ENCODE measurements around the gene ZNF536. TPM values are rescaled to one million over a fixed set of nuclear protein-coding genes. Genes with fewer than 3 reads are reported as not detected.

Gene ZNF536
- total and polyA plus RNA-seq, 2 donors (not counting 1 experiment from before 2014, with no cell fraction given), result not detected

DNA sequence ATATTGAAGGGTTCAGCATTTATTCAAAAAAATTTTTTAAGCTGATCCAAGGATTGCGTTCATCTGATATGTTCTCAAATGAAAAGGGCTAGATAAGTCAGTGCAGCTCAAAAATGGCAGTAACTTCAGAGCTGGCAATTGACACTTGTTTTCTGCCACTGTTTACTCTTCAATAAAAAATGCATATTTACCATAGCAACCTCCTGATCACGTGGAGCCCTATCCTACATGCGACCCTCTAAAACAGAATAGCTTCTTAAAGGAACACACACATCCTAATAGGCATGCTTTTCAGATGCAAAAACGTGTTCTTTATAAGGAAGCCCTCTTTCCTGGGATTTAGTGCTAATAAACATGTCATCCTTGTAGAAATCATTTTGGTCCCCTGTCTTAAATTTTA lies 150.2 kb downstream of the ZNF536 start:
- H3K4me3 Mint-ChIP-seq, result no peak overlapping the region

DNA sequence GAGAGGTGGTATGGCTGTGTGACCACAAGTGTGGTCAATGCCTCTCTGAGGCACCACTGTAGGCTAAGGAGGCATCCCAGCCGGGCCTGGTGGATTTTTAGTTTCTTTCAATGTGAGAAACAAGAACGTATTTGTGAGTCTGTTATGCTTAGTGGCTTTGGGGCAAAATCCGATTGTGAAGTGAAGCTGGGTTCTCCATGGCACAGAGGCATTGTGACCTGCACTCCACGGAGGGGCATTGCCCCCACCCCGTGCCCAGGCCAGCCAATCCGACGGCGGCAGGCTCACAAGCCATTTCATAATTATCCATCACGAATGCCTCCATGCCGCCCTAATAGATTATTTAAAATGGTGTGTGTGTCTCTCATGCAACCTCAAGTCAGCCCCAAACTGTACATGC lies 151.6 kb downstream of the ZNF536 start:
- H3K4me3 Mint-ChIP-seq, result no peak overlapping the region
- H4K20me1 ChIP-seq (ENCODE audit: control insufficient read depth, insufficient read depth, low read length, poor library complexity, severe bottlenecking), result no peaks in the 10 kb centered on the region
- WGBS (ENCODE audit: insufficient coverage), result 62% methylated on average over 3 of the region's 10 CpGs
- H2AFZ ChIP-seq (ENCODE audit: insufficient read depth, low read depth, low read length, poor library complexity, severe bottlenecking), result no peak overlapping the region
- intact Hi-C loops (cut with micrococcal nuclease), result no loop called here
- H3K4me2 ChIP-seq (replicated peaks; ENCODE audit: low read depth, low read length, poor library complexity, severe bottlenecking), result no peak overlapping the region
- DNase-seq (no peak), ATAC-seq (ENCODE audit: low read depth) (no peak)
- H3K36me3 ChIP-seq (replicated peaks in 1 of 2; ENCODE audit: control extremely low read depth in 1 of 2, control insufficient read depth in 1 of 2, extremely low read depth in 1 of 2, insufficient read depth in 2 of 2, low read length in 1 of 2), result no peaks in the 10 kb centered on the region
- POLR2A ChIA-PET, result no interaction called here
- H3K9me3 ChIP-seq (ENCODE audit: control extremely low read depth in 1 of 3, control insufficient read depth in 2 of 3, insufficient read depth in 1 of 3, low read length in 2 of 3), result peaks cover 0 to 20% (median 0%) of the 10 kb centered on the region in 3 donors
- H3K27ac ChIP-seq (ENCODE audit: low read length in 2 of 2), result no peak overlapping the region
- no peaks in the 10 kb centered on the region for H3K4me1 Mint-ChIP-seq
- CTCF ChIA-PET, result no interaction called here
- no peak overlapping the region for H3K9ac ChIP-seq (ENCODE audit: low read length)
- no peaks in the 10 kb centered on the region for H3K27me3 ChIP-seq (replicated peaks in 1 of 4; ENCODE audit: control extremely low read depth in 1 of 4, control insufficient read depth in 3 of 4, insufficient read depth in 4 of 4, low read length in 3 of 4)
- H3K27me3 Mint-ChIP-seq, result no peaks in the 10 kb centered on the region
- no peak overlapping the region for H3K27ac Mint-ChIP-seq
- TF ChIP-seq, protein P1, sequence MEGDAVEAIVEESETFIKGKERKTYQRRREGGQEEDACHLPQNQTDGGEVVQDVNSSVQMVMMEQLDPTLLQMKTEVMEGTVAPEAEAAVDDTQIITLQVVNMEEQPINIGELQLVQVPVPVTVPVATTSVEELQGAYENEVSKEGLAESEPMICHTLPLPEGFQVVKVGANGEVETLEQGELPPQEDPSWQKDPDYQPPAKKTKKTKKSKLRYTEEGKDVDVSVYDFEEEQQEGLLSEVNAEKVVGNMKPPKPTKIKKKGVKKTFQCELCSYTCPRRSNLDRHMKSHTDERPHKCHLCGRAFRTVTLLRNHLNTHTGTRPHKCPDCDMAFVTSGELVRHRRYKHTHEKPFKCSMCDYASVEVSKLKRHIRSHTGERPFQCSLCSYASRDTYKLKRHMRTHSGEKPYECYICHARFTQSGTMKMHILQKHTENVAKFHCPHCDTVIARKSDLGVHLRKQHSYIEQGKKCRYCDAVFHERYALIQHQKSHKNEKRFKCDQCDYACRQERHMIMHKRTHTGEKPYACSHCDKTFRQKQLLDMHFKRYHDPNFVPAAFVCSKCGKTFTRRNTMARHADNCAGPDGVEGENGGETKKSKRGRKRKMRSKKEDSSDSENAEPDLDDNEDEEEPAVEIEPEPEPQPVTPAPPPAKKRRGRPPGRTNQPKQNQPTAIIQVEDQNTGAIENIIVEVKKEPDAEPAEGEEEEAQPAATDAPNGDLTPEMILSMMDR (IDR thresholded peaks at IDR 0.05), result no peak
- no peak for TF ChIP-seq EZH2 (IDR thresholded peaks at IDR 0.05; ENCODE audit: borderline replicate concordance, insufficient read depth, low read depth, low read length, poor library complexity, severe bottlenecking)
- no peak overlapping the region for H3K4me3 ChIP-seq (ENCODE audit: control extremely low read depth in 1 of 5, extremely low read depth in 1 of 5, insufficient read depth in 1 of 5, low read depth in 2 of 5, low read length in 4 of 5)
- H3K4me1 ChIP-seq (ENCODE audit: control insufficient read depth in 2 of 2, insufficient read depth in 2 of 2, low read length in 2 of 2), result no peaks in the 10 kb centered on the region
- no peaks in the 10 kb centered on the region for H3K79me2 ChIP-seq (ENCODE audit: control insufficient read depth, insufficient read depth, low read length)
- peaks cover 2% of the 10 kb centered on the region for H3K9me3 Mint-ChIP-seq (ENCODE audit: insufficient read depth)

More for the DNA sequence above, 150.2 kb downstream of the ZNF536 start:
- H3K9ac ChIP-seq (ENCODE audit: low read length), result no peak overlapping the region
- intact Hi-C loops (cut with micrococcal nuclease), result no loop called here
- ATAC-seq (ENCODE audit: low read depth), result no peak
- peaks cover 0 to 19% (median 0%) of the 10 kb centered on the region in 3 donors for H3K9me3 ChIP-seq (ENCODE audit: control extremely low read depth in 1 of 3, control insufficient read depth in 2 of 3, insufficient read depth in 1 of 3, low read length in 2 of 3)
- H3K4me1 Mint-ChIP-seq, result no peaks in the 10 kb centered on the region
- no peak overlapping the region for H3K4me3 ChIP-seq (ENCODE audit: control extremely low read depth in 1 of 5, extremely low read depth in 1 of 5, insufficient read depth in 1 of 5, low read depth in 2 of 5, low read length in 4 of 5)
- H3K79me2 ChIP-seq (ENCODE audit: control insufficient read depth, insufficient read depth, low read length), result no peaks in the 10 kb centered on the region
- no peaks in the 10 kb centered on the region for H3K9me3 Mint-ChIP-seq (ENCODE audit: insufficient read depth)
- no peaks in the 10 kb centered on the region for H3K27me3 ChIP-seq (replicated peaks in 1 of 4; ENCODE audit: control extremely low read depth in 1 of 4, control insufficient read depth in 3 of 4, insufficient read depth in 4 of 4, low read length in 3 of 4)
- 56% methylated on average over 3 of the region's 4 CpGs for WGBS (ENCODE audit: insufficient coverage)
- no peaks in the 10 kb centered on the region for H3K27me3 Mint-ChIP-seq
- ChIA-PET CTCF (no interaction called here), POLR2A (no interaction called here)
- H4K20me1 ChIP-seq (ENCODE audit: control insufficient read depth, insufficient read depth, low read length, poor library complexity, severe bottlenecking), result no peaks in the 10 kb centered on the region
- TF ChIP-seq, protein P1 (IDR thresholded peaks at IDR 0.05), result no peak
- TF ChIP-seq EZH2 (IDR thresholded peaks at IDR 0.05; ENCODE audit: borderline replicate concordance, insufficient read depth, low read depth, low read length, poor library complexity, severe bottlenecking), result no peak
- H3K4me2 ChIP-seq (replicated peaks; ENCODE audit: low read depth, low read length, poor library complexity, severe bottlenecking), result no peak overlapping the region
- H2AFZ ChIP-seq (ENCODE audit: insufficient read depth, low read depth, low read length, poor library complexity, severe bottlenecking), result no peak overlapping the region
- H3K36me3 ChIP-seq (replicated peaks in 1 of 2; ENCODE audit: control extremely low read depth in 1 of 2, control insufficient read depth in 1 of 2, extremely low read depth in 1 of 2, insufficient read depth in 2 of 2, low read length in 1 of 2), result no peaks in the 10 kb centered on the region
- no peak for DNase-seq
- H3K27ac Mint-ChIP-seq, result no peak overlapping the region
- no peak overlapping the region for H3K27ac ChIP-seq (ENCODE audit: low read length in 2 of 2)
- H3K4me1 ChIP-seq (ENCODE audit: control insufficient read depth in 2 of 2, insufficient read depth in 2 of 2, low read length in 2 of 2), result no peaks in the 10 kb centered on the region

All from B cell (primary cell).